Mucosa of descending colon (tissue), 3 donors: Measurements from ENCODE around the gene HRH2. TPM values are rescaled to one million over a fixed set of nuclear protein-coding genes. Genes with fewer than 3 reads are reported as not detected.

Experiments
- ATAC-seq: fragments of 200-7000 bp; cut with Tn5 transposase; one replicate; pipeline ENCODE4 v1.9.1; 2020; ENCODE audit warnings: mild to moderate bottlenecking, moderate library complexity
- DNase-seq, 3 donors: peaks; one replicate each; pipeline ENCODE4 v3.0.0-alpha.2; 2020
- H3K36me3 ChIP-seq: fragments of 200-600 bp; one replicate; pipeline ENCODE4 v1.8.0; 2021; ENCODE audit warnings: low read depth, mild to moderate bottlenecking
- H3K4me1 ChIP-seq: fragments of 200-600 bp; one replicate; pipeline ENCODE4 v1.8.0; 2021; ENCODE audit warnings: low read depth, mild to moderate bottlenecking
- H3K4me3 ChIP-seq: fragments of 200-600 bp; one replicate; pipeline ENCODE4 v1.8.0; 2021; ENCODE audit warnings: mild to moderate bottlenecking
- H3K9me3 ChIP-seq: fragments of 200-600 bp; one replicate; pipeline ENCODE4 v1.8.0; 2021; ENCODE audit warnings: mild to moderate bottlenecking
- CTCF ChIP-seq: fragments of 200-600 bp; IDR thresholded peaks from one replicate; pipeline ENCODE4 v1.8.0; 2022; ENCODE audit warnings: antibody characterized with exemption, mild to moderate bottlenecking
- intact Hi-C, 2 donors: fragments of 100-400 bp; cut with DNase I in 1 of 2; cut with micrococcal nuclease in 1 of 2; formaldehyde crosslinking; loops; one replicate each; pipeline versions ENCODE4 v1.11.0 to v1.11.1; 2022; cut with DNase I, micrococcal nuclease
- total RNA-seq, 3 donors: library from RNA; stranded (reverse); fragmentation: NEBNext Ultra II Directional in 2 of 3; extraction: Animal tissue kit (Norgen Biotek cat#: 25700) in 2 of 3; gene quantifications; one replicate each; pipeline versions ENCODE4 v1.2.1 to v1.2.4, GENCODE V29; 2021 to 2023
- donor health status: DM: no; HTN: no; CAD: no; lungs with moderate emphysema.
- donor health status: DM: no; HTN: no; CAD: no.
- donor health status: DM: no; HTN: yes; CAD: no.

HRH2 gene
- total RNA-seq, 3 donors from 2014 or later: 0.32 to 3.0 (median 1.3) TPM

- Histone ChIP-seq H3K36me3 (no peaks in the 10 kb centered on the region), H3K9me3 (no peaks in the 10 kb centered on the region), H3K4me1 (no peaks in the 10 kb centered on the region), H3K4me3 (no peak overlapping the region)
- DNase-seq (no peak), ATAC-seq (no peak)
- intact Hi-C loops: no loop called here
- TF ChIP-seq CTCF: no peak
Observed at GRCh38 chr5:175681968-175682340, 24.1 kb downstream of the HRH2 start.

- Histone ChIP-seq H3K4me1 (no peaks in the 10 kb centered on the region), H3K4me3 (no peak overlapping the region), H3K36me3 (no peaks in the 10 kb centered on the region), H3K9me3 (no peaks in the 10 kb centered on the region)
- ATAC-seq (no peak), DNase-seq (no peak)
- intact Hi-C loops: no loop called here
- no peak for TF ChIP-seq CTCF
Observed at GRCh38 chr5:175682664-175683063, 24.8 kb downstream of the HRH2 start.

- intact Hi-C loops: no loop called here
- no peaks in the 10 kb centered on the region for H3K4me1 ChIP-seq
- no peak for ATAC-seq
- TF ChIP-seq CTCF: no peak
- H3K9me3 ChIP-seq: no peaks in the 10 kb centered on the region
- no peak for DNase-seq
- H3K36me3 ChIP-seq: no peaks in the 10 kb centered on the region
- H3K4me3 ChIP-seq: no peak overlapping the region
Observed at GRCh38 chr5:175683231-175683630, 25.4 kb downstream of the HRH2 start.

- no peak for TF ChIP-seq CTCF
- no peaks in the 10 kb centered on the region for H3K36me3 ChIP-seq
- ATAC-seq (no peak), DNase-seq (no peak)
- no peak overlapping the region for H3K4me3 ChIP-seq
- intact Hi-C loops: no loop called here
- no peaks in the 10 kb centered on the region for H3K4me1 ChIP-seq
- no peaks in the 10 kb centered on the region for H3K9me3 ChIP-seq
Observed at GRCh38 chr5:175683921-175684320, 26.1 kb downstream of the HRH2 start.

- no peak overlapping the region for H3K4me3 ChIP-seq
- intact Hi-C loops: no loop called here
- no peaks in the 10 kb centered on the region for H3K36me3 ChIP-seq
- H3K4me1 ChIP-seq: no peaks in the 10 kb centered on the region
- TF ChIP-seq CTCF: no peak
- H3K9me3 ChIP-seq: no peaks in the 10 kb centered on the region
- no peak for DNase-seq
- no peak for ATAC-seq
Observed at GRCh38 chr5:175684931-175685330, 27.1 kb downstream of the HRH2 start.

- DNase-seq (no peak), ATAC-seq (no peak)
- intact Hi-C loops: no loop called here
- no peaks in the 10 kb centered on the region for H3K4me1 ChIP-seq
- no peak overlapping the region for H3K4me3 ChIP-seq
- H3K36me3 ChIP-seq: no peaks in the 10 kb centered on the region
- no peaks in the 10 kb centered on the region for H3K9me3 ChIP-seq
- no peak for TF ChIP-seq CTCF
Observed at GRCh38 chr5:175685701-175686350, 28.0 kb downstream of the HRH2 start.
